WTC11 (cell line): ENCODE results near the gene TNNT3. TPM values are rescaled to one million over a fixed set of nuclear protein-coding genes. Genes with fewer than 3 reads are reported as not detected.

ENCODE experiments used
- ATAC-seq: fragments of 200-7000 bp; cut with Tn5 transposase; 2 replicates; pipeline ENCODE4 v1.10.0; 2021; ENCODE audit warnings: mild to moderate bottlenecking, moderate library complexity
- CTCF ChIA-PET: fragments of 300-600 bp; sonication (Branson Sonifier 250); formaldehyde crosslinking; loops from one replicate; lab custom pipeline; 2021; ENCODE audit warnings: antibody characterized with exemption; lab: Charles Lee
- POLR2A ChIA-PET: fragments of 350-600 bp; sonication (Branson Sonifier 250); formaldehyde crosslinking; loops from one replicate; lab custom pipeline; 2021; ENCODE audit warnings: antibody characterized with exemption; lab: Charles Lee
- DNase-seq: peaks from one replicate; pipeline ENCODE4 v3.0.0; 2021; ENCODE audit warnings: low spot score
- H3K27ac Mint-ChIP-seq: 2 replicates; pipeline ENCODE4 v1.8.0; 2021; ENCODE audit warnings: mixed read lengths
- H3K27me3 Mint-ChIP-seq: 2 replicates; pipeline ENCODE4 v1.8.0; 2021; ENCODE audit warnings: low read depth, mild to moderate bottlenecking, moderate library complexity, mixed read lengths
- H3K36me3 Mint-ChIP-seq: 2 replicates; pipeline ENCODE4 v1.8.0; 2021; ENCODE audit warnings: mixed read lengths
- H3K4me1 Mint-ChIP-seq: 2 replicates; pipeline ENCODE4 v1.8.0; 2022; ENCODE audit warnings: mixed read lengths
- H3K4me3 Mint-ChIP-seq: 2 replicates; pipeline ENCODE4 v1.8.0; 2021; ENCODE audit warnings: mild to moderate bottlenecking, moderate library complexity, mixed read lengths
- H3K9me3 Mint-ChIP-seq: 2 replicates; pipeline ENCODE4 v1.8.0; 2021; ENCODE audit warnings: mixed read lengths
- ELF4 ChIP-seq: sonication (generic); formaldehyde crosslinking; IDR thresholded peaks from 2 replicates; pipeline ENCODE4 v1.8.1; 2022; ENCODE audit warnings: low read depth, mild to moderate bottlenecking, moderate library complexity, missing genetic modification reagents
- FOXJ3 ChIP-seq: sonication (generic); formaldehyde crosslinking; IDR thresholded peaks from 2 replicates; pipeline ENCODE4 v1.9.0; 2021; ENCODE audit warnings: missing genetic modification reagents, mild to moderate bottlenecking, borderline replicate concordance
- GRHL2 ChIP-seq: fragments of 250-450 bp; sonication (Bioruptor Pico); IDR thresholded peaks from 2 replicates; pipeline ENCODE4 v1.8.0; 2022; ENCODE audit warnings: mild to moderate bottlenecking, moderate library complexity; ENCODE audit not compliant: insufficient replicate concordance, severe bottlenecking
- JAZF1 ChIP-seq: fragments of 250-450 bp; sonication (Bioruptor Pico); IDR thresholded peaks from 2 replicates; pipeline ENCODE4 v1.9.0; 2021; ENCODE audit warnings: moderate library complexity, mild to moderate bottlenecking, inconsistent platforms
- MXD4 ChIP-seq: fragments of 250-450 bp; sonication (Bioruptor Pico); IDR thresholded peaks from 2 replicates; pipeline ENCODE4 v1.8.0; 2021; ENCODE audit warnings: mild to moderate bottlenecking, moderate library complexity, borderline replicate concordance
- NFATC4 ChIP-seq: fragments of 250-450 bp; sonication (Bioruptor Pico); IDR thresholded peaks from 2 replicates; pipeline ENCODE4 v1.9.0; 2021; ENCODE audit warnings: mild to moderate bottlenecking
- NFE2L1 ChIP-seq: sonication (generic); formaldehyde crosslinking; IDR thresholded peaks from 2 replicates; pipeline ENCODE4 v1.8.1; 2023; ENCODE audit warnings: missing genetic modification reagents
- NR2C2 ChIP-seq: sonication (generic); formaldehyde crosslinking; IDR thresholded peaks from 2 replicates; pipeline ENCODE4 v1.8.0; 2022; ENCODE audit warnings: mild to moderate bottlenecking, missing genetic modification reagents
- PRRX2 ChIP-seq: fragments of 250-450 bp; sonication (Bioruptor Pico); IDR thresholded peaks from 2 replicates; pipeline ENCODE4 v1.8.0; 2021; ENCODE audit warnings: mild to moderate bottlenecking
- SMAD4 ChIP-seq: sonication (generic); formaldehyde crosslinking; IDR thresholded peaks from 2 replicates; pipeline ENCODE4 v1.8.0; 2022; ENCODE audit warnings: mild to moderate bottlenecking, missing genetic modification reagents
- SOX15 ChIP-seq: fragments of 250-450 bp; sonication (Bioruptor Pico); IDR thresholded peaks from 2 replicates; pipeline ENCODE4 v1.9.0; 2021; ENCODE audit warnings: mild to moderate bottlenecking
- ZNF317 ChIP-seq: sonication (generic); formaldehyde crosslinking; IDR thresholded peaks from 2 replicates; pipeline ENCODE4 v1.8.1; 2023; ENCODE audit warnings: low read depth, mild to moderate bottlenecking, moderate library complexity, missing genetic modification reagents, borderline replicate concordance
- ZNF671 ChIP-seq: fragments of 250-450 bp; sonication (Bioruptor Pico); IDR thresholded peaks from 2 replicates; pipeline ENCODE4 v1.8.0; 2021; ENCODE audit warnings: mild to moderate bottlenecking
- total RNA-seq: library from RNA; stranded (reverse); gene quantifications from 3 replicates; pipeline ENCODE4 v1.2.3, GENCODE V29; 2021
- TF ChIP-seq, protein P1 (sequence below): fragments of 250-450 bp; sonication (Bioruptor Pico); IDR thresholded peaks from 2 replicates; pipeline ENCODE4 v1.9.0; 2021; ENCODE audit warnings: moderate library complexity, mild to moderate bottlenecking, inconsistent platforms, borderline replicate concordance
- TF ChIP-seq, protein P2 (sequence below): sonication (generic); formaldehyde crosslinking; IDR thresholded peaks from 2 replicates; pipeline ENCODE4 v1.8.0; 2022; ENCODE audit warnings: missing genetic modification reagents
- TF ChIP-seq, protein P3 (sequence below): sonication (generic); formaldehyde crosslinking; IDR thresholded peaks from 2 replicates; pipeline ENCODE4 v1.8.1; 2023; ENCODE audit warnings: mild to moderate bottlenecking, missing genetic modification reagents
- TF ChIP-seq, protein P4 (sequence below): fragments of 250-450 bp; sonication (Bioruptor Pico); IDR thresholded peaks from 2 replicates; pipeline ENCODE4 v1.9.0; 2021; ENCODE audit warnings: mild to moderate bottlenecking
- TF ChIP-seq, protein P5 (sequence below): sonication (generic); formaldehyde crosslinking; IDR thresholded peaks from 2 replicates; pipeline ENCODE4 v1.8.1; 2023; ENCODE audit warnings: mild to moderate bottlenecking, missing genetic modification reagents, moderate library complexity
- TF ChIP-seq, protein P6 (sequence below): sonication (generic); formaldehyde crosslinking; IDR thresholded peaks from 2 replicates; pipeline ENCODE4 v1.8.0; 2023; ENCODE audit warnings: mild to moderate bottlenecking, missing genetic modification reagents

TNNT3 gene
- total RNA-seq, 1 experiment from 2014 or later = not detected

DNA sequence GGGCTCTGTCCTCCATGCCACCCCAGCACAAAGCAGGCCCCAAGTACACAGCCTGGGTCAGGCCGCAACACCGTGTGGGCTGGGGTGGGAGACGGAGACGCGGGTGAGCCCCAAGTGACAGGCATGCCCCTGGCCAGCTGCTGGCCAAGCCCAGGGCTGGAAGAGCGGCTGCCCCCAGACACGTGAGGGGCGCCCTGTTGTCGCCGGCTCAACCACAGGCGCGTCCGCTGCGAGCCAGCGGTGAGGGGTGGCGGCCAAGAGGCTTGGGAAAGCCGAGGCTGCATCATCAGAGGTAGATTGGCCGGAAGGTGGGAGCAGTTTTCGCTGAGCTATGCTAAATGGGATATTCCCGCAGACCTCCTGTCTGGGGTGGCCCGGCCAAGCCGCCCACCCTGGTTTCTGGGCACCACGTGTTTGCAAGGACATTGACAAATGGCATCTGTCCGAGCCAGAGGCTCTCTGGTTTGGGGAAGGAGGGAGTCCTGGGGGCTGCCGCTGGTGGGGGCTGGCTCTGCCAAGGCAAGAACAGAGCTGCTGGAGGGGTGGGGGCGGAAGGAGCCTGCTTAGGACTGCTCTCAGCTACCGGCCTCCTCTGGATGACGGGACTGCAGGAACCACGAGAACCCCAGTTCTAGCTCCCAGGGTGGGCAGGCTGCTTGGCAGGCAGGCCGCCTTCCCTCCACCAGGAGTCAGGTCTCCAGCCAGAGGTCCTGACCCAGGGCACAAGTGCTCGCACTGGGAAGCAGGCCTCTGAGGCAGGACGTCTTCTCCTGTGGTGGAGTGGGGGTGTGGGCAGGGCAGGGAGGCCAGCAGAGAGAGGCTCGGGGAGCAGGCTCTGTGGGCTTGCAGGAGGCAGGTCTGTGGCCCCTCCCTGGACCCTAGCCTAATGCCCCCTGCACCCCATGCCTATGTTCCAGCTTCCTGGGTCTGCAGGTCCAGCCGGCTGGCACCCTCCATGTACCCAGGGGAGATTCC, 28.4 kb upstream of the TNNT3 start:
- H3K27me3 Mint-ChIP-seq = peaks cover 2% of the 10 kb centered on the region; the same call in 1 of the 2 replicates
- TF ChIP-seq ZNF671 = no peak
- no peak for TF ChIP-seq MXD4 (CRISPR knock-in tag)
- TF ChIP-seq PRRX2 (CRISPR knock-in tag) = no peak
- TF ChIP-seq, protein P1, sequence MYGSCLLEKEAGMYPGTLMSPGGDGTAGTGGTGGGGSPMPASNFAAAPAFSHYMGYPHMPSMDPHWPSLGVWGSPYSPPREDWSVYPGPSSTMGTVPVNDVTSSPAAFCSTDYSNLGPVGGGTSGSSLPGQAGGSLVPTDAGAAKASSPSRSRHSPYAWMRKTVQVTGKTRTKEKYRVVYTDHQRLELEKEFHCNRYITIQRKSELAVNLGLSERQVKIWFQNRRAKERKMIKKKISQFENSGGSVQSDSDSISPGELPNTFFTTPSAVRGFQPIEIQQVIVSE (CRISPR knock-in tag) = no peak
- TF ChIP-seq, protein P2, sequence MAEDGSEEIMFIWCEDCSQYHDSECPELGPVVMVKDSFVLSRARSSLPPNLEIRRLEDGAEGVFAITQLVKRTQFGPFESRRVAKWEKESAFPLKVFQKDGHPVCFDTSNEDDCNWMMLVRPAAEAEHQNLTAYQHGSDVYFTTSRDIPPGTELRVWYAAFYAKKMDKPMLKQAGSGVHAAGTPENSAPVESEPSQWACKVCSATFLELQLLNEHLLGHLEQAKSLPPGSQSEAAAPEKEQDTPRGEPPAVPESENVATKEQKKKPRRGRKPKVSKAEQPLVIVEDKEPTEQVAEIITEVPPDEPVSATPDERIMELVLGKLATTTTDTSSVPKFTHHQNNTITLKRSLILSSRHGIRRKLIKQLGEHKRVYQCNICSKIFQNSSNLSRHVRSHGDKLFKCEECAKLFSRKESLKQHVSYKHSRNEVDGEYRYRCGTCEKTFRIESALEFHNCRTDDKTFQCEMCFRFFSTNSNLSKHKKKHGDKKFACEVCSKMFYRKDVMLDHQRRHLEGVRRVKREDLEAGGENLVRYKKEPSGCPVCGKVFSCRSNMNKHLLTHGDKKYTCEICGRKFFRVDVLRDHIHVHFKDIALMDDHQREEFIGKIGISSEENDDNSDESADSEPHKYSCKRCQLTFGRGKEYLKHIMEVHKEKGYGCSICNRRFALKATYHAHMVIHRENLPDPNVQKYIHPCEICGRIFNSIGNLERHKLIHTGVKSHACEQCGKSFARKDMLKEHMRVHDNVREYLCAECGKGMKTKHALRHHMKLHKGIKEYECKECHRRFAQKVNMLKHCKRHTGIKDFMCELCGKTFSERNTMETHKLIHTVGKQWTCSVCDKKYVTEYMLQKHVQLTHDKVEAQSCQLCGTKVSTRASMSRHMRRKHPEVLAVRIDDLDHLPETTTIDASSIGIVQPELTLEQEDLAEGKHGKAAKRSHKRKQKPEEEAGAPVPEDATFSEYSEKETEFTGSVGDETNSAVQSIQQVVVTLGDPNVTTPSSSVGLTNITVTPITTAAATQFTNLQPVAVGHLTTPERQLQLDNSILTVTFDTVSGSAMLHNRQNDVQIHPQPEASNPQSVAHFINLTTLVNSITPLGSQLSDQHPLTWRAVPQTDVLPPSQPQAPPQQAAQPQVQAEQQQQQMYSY (CRISPR knock-in tag) = no peak
- TF ChIP-seq ELF4 = no peak
- TF ChIP-seq, protein P3, sequence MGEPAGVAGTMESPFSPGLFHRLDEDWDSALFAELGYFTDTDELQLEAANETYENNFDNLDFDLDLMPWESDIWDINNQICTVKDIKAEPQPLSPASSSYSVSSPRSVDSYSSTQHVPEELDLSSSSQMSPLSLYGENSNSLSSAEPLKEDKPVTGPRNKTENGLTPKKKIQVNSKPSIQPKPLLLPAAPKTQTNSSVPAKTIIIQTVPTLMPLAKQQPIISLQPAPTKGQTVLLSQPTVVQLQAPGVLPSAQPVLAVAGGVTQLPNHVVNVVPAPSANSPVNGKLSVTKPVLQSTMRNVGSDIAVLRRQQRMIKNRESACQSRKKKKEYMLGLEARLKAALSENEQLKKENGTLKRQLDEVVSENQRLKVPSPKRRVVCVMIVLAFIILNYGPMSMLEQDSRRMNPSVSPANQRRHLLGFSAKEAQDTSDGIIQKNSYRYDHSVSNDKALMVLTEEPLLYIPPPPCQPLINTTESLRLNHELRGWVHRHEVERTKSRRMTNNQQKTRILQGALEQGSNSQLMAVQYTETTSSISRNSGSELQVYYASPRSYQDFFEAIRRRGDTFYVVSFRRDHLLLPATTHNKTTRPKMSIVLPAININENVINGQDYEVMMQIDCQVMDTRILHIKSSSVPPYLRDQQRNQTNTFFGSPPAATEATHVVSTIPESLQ (CRISPR knock-in tag) = no peak
- TF ChIP-seq, all 79 proteins: peak for 0
- CTCF ChIA-PET = interaction anchor here (1.3 to 2.4 kb wide), 5 partner anchors 9 to 265 kb away, joined by 3 to 17 read pairs (median 6); no protein-coding TSS in a partner anchor
- no peak for DNase-seq
- Mint-ChIP-seq H3K4me1 (no peaks in the 10 kb centered on the region), H3K9me3 (no peaks in the 10 kb centered on the region), H3K36me3 (no peaks in the 10 kb centered on the region), H3K4me3 (no peak overlapping the region), H3K27ac (no peak overlapping the region)
- POLR2A ChIA-PET = no interaction called here
- no peak for ATAC-seq

DNA sequence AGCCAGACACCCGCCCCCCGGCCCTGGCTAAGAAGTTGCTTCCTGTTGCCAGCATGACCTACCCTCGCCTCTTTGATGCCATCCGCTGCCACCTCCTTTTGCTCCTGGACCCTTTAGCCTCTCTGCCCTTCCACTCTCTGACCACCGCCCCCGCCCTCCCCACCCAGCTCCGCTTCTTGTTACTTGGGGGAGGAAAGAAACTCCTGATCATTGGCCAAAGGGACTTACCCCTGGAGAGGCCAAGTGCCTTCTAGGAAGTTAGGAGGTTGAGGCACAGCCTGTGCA, 27.7 kb upstream of the TNNT3 start, which contains the start of gene PRR33:
PRR33 (minus strand) TSS at position 65 of the 285 bp plus-strand sequence. CDS start 1,311 bp downstream, outside the sequence.
- H3K4me3 Mint-ChIP-seq = no peak within 1 kb of the TSS
- H3K27me3 Mint-ChIP-seq = peaks cover 7% of the 10 kb centered on the region
- ChIA-PET CTCF (interaction anchor here (1.3 to 2.4 kb wide), 3 partner anchors 9 to 26 kb away, joined by 6 to 17 read pairs (median 14); no protein-coding TSS in a partner anchor), POLR2A (no interaction called here)
- ATAC-seq (no peak), DNase-seq (no peak)
- H3K4me1 Mint-ChIP-seq = no peaks in the 10 kb centered on the region
- no peak within 1 kb of the TSS for H3K27ac Mint-ChIP-seq
- H3K36me3 Mint-ChIP-seq = no peaks in the 10 kb centered on the region
- no peaks in the 10 kb centered on the region for H3K9me3 Mint-ChIP-seq
- TF ChIP-seq, protein P4, sequence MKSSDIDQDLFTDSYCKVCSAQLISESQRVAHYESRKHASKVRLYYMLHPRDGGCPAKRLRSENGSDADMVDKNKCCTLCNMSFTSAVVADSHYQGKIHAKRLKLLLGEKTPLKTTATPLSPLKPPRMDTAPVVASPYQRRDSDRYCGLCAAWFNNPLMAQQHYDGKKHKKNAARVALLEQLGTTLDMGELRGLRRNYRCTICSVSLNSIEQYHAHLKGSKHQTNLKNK (CRISPR knock-in tag) = no peak

DNA sequence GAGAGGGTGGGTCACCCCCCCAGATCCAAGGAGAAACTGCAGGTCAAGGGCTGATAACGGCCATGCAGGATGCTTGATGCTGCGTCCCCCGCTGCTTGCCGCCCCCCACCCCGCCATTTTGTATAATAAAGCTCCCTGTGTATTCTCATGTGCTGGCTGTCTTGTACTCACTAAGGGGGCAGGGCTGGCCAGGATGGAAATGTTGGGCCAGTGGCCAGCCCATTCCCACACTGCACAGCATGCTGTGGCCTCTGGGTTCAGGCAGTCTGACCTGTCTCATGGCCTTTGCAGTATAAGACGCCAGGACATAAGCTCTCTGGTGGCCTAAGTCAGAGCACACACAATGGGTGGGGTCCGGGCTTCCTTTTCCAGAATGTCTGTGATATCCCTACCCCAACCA, 27.4 kb upstream of the TNNT3 start:
- ATAC-seq (no peak), DNase-seq (no peak)
- no peak overlapping the region for H3K4me3 Mint-ChIP-seq
- ChIA-PET CTCF (interaction anchor here (0.6 to 2.4 kb wide), 2 partner anchors 10 to 25 kb away, joined by 3 to 14 read pairs; no protein-coding TSS in a partner anchor), POLR2A (no interaction called here)
- H3K27me3 Mint-ChIP-seq = peaks cover 10% of the 10 kb centered on the region
- H3K36me3 Mint-ChIP-seq = no peaks in the 10 kb centered on the region
- no peaks in the 10 kb centered on the region for H3K9me3 Mint-ChIP-seq
- no peaks in the 10 kb centered on the region for H3K4me1 Mint-ChIP-seq
- no peak overlapping the region for H3K27ac Mint-ChIP-seq
- TF ChIP-seq NFE2L1 (CRISPR knock-in tag) = no peak
- no peak for TF ChIP-seq NR2C2 (CRISPR knock-in tag)
- TF ChIP-seq NFATC4 = no peak
- TF ChIP-seq FOXJ3 (CRISPR knock-in tag) = no peak
- TF ChIP-seq ELF4 = no peak
- TF ChIP-seq, protein P5, sequence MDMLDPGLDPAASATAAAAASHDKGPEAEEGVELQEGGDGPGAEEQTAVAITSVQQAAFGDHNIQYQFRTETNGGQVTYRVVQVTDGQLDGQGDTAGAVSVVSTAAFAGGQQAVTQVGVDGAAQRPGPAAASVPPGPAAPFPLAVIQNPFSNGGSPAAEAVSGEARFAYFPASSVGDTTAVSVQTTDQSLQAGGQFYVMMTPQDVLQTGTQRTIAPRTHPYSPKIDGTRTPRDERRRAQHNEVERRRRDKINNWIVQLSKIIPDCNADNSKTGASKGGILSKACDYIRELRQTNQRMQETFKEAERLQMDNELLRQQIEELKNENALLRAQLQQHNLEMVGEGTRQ = no peak
- TF ChIP-seq SMAD4 = no peak
- TF ChIP-seq SOX15 (CRISPR knock-in tag) = no peak
- no peak for TF ChIP-seq GRHL2
- TF ChIP-seq PRRX2 (CRISPR knock-in tag) = no peak
- TF ChIP-seq ZNF317 (CRISPR knock-in tag) = no peak
- TF ChIP-seq JAZF1 = no peak
- TF ChIP-seq, protein P6, sequence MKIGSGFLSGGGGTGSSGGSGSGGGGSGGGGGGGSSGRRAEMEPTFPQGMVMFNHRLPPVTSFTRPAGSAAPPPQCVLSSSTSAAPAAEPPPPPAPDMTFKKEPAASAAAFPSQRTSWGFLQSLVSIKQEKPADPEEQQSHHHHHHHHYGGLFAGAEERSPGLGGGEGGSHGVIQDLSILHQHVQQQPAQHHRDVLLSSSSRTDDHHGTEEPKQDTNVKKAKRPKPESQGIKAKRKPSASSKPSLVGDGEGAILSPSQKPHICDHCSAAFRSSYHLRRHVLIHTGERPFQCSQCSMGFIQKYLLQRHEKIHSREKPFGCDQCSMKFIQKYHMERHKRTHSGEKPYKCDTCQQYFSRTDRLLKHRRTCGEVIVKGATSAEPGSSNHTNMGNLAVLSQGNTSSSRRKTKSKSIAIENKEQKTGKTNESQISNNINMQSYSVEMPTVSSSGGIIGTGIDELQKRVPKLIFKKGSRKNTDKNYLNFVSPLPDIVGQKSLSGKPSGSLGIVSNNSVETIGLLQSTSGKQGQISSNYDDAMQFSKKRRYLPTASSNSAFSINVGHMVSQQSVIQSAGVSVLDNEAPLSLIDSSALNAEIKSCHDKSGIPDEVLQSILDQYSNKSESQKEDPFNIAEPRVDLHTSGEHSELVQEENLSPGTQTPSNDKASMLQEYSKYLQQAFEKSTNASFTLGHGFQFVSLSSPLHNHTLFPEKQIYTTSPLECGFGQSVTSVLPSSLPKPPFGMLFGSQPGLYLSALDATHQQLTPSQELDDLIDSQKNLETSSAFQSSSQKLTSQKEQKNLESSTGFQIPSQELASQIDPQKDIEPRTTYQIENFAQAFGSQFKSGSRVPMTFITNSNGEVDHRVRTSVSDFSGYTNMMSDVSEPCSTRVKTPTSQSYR (CRISPR knock-in tag) = no peak
